NCI-H446 treated with DMSO at 0.1 percent for 48 hours (cell line): ENCODE results near the gene UPK3BL1.
"Not testable (repeated sequence)": the region's sequence is repeated elsewhere in the genome, so short reads cannot be mapped to it uniquely, and the experiment has no call there.

Source experiments
- DNase-seq: peaks from one replicate; lab custom pipeline; 2025; lab: John Stamatoyannopoulos, UW

The UPK3BL1 gene

GRCh38 chr7:102642691-102643090 is at the start of gene UPK3BL1:
Gene UPK3BL1, minus strand, starts transcription at chr7:102642791. Its CDS starts 50 bp downstream, at chr7:102642741.
- not testable (repeated sequence) for DNase-seq

GRCh38 chr7:102690602-102691001 is 48.0 kb upstream of the UPK3BL1 start:
- not testable (repeated sequence) for DNase-seq

GRCh38 chr7:102689436-102690282 is 47.1 kb upstream of the UPK3BL1 start:
- not testable (repeated sequence) for DNase-seq

GRCh38 chr7:102688299-102689036 is 45.9 kb upstream of the UPK3BL1 start:
- not testable (repeated sequence) for DNase-seq

GRCh38 chr7:102682560-102682959 is 40.0 kb upstream of the UPK3BL1 start:
- not testable (repeated sequence) for DNase-seq

- not testable (repeated sequence) for DNase-seq
Observed at GRCh38 chr7:102680780-102681179, 38.2 kb upstream of the UPK3BL1 start.

GRCh38 chr7:102675545-102675944 is 33.0 kb upstream of the UPK3BL1 start:
- DNase-seq: not testable (repeated sequence)

- not testable (repeated sequence) for DNase-seq
Observed at GRCh38 chr7:102673447-102674067, 31.0 kb upstream of the UPK3BL1 start.

GRCh38 chr7:102671956-102672307 is 29.3 kb upstream of the UPK3BL1 start:
- not testable (repeated sequence) for DNase-seq

- not testable (repeated sequence) for DNase-seq
Observed at GRCh38 chr7:102671166-102671955, 28.8 kb upstream of the UPK3BL1 start, which contains the start of gene POLR2J2. Gene POLR2J2, minus strand, starts transcription at chr7:102671663. Its CDS starts 62 bp downstream, at chr7:102671601.

GRCh38 chr7:102667523-102667922 is 24.9 kb upstream of the UPK3BL1 start:
- not testable (repeated sequence) for DNase-seq

- DNase-seq: not testable (repeated sequence)
Observed at GRCh38 chr7:102666850-102667249, 24.3 kb upstream of the UPK3BL1 start.

- DNase-seq: not testable (repeated sequence)
Observed at GRCh38 chr7:102664765-102665164, 22.2 kb upstream of the UPK3BL1 start.

- not testable (repeated sequence) for DNase-seq
Observed at GRCh38 chr7:102649924-102650323, 7.3 kb upstream of the UPK3BL1 start, which contains the start of gene SPDYE2B. Gene SPDYE2B, plus strand, starts transcription at chr7:102650319. Its CDS starts 2,030 bp downstream, at chr7:102652349.

- DNase-seq: not testable (repeated sequence)
Observed at GRCh38 chr7:102647813-102648212, 5.2 kb upstream of the UPK3BL1 start.

GRCh38 chr7:102643404-102643803 is 813 bp upstream of the UPK3BL1 start:
- DNase-seq: not testable (repeated sequence)

GRCh38 chr7:102638848-102639247 is 3.7 kb downstream of the UPK3BL1 start:
- not testable (repeated sequence) for DNase-seq

- not testable (repeated sequence) for DNase-seq
Observed at GRCh38 chr7:102636956-102637355, 5.6 kb downstream of the UPK3BL1 start.

- DNase-seq: not testable (repeated sequence)
Observed at GRCh38 chr7:102635354-102635753, 7.2 kb downstream of the UPK3BL1 start.

- DNase-seq: not testable (repeated sequence)
Observed at GRCh38 chr7:102634299-102634698, 8.3 kb downstream of the UPK3BL1 start.

GRCh38 chr7:102630622-102631021 is 12.0 kb downstream of the UPK3BL1 start:
- not testable (repeated sequence) for DNase-seq
